ENCODE measurements around the gene KCNG2. TPM values are rescaled to one million over a fixed set of nuclear protein-coding genes. Genes with fewer than 3 reads are reported as not detected.
"Not testable (repeated sequence)": the region's sequence is repeated elsewhere in the genome, so short reads cannot be mapped to it uniquely, and the experiment has no call there.

The KCNG2 gene
- total RNA-seq, 1 donor from 2014 or later: 0.22 TPM

DNA sequence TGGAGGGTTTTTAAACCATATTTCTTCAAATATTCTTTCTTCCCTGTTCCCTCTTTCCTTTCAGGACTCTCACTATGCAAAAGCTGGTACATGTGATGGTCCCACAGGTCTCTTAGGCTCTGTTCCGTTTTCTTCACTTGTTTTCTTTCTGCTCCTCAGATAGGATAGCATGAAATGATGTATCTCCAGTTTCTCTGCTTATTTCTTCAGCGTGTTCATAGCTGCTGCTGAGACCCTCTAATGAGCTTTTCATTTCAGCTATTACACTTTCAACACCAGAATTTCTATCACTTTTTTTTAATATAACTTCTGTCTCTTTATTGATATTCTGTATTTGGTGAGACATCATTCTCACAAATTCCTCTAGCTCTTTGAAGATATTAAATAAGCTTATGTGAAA is 63.9 kb downstream of the KCNG2 start:
- no peak for DNase-seq (ENCODE audit: low spot score)
- no peak for ATAC-seq
- intact Hi-C loops (cut with DNase I): no loop called here

GRCh38 chr18:79862562-79862961 is 64.8 kb downstream of the KCNG2 start:
- intact Hi-C loops (cut with DNase I): no loop called here
- ATAC-seq (no peak), DNase-seq (ENCODE audit: low spot score) (no peak)

DNA sequence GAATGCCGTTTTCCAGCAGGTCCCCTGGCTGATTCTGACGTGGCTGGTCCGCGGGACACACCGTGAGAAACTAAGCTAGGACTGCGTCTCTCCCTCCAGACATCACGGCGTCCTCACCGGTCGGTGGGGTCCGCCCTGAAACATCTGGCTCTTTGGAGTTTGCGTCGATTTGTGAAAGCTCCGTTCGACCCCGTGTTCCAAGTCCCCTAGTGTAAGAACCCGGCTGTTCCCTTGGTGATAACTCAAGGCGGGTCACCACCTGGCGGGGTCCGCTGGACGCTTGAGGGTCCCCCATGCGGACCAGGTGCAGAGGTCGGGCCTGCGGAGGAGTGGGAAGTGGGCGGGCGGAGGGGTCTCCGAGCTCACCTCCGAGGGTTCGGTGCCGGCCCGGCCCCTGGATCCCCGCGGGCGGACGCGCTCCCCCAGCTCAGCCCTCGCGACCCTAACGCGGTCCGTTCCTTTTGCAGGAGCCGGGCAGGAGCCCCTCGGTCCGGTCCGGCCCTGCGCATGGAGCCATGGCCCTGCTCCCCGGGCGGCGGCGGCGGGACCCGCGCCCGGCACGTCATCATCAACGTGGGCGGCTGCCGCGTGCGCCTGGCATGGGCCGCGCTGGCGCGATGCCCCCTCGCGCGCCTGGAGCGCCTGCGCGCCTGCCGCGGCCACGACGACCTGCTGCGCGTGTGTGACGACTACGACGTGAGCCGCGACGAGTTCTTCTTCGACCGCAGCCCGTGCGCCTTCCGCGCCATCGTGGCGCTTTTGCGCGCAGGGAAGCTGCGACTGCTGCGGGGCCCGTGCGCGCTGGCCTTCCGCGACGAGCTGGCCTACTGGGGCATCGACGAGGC is 65.6 kb downstream of the KCNG2 start:
- no peak for ATAC-seq
- intact Hi-C loops (cut with DNase I): no loop called here

DNA sequence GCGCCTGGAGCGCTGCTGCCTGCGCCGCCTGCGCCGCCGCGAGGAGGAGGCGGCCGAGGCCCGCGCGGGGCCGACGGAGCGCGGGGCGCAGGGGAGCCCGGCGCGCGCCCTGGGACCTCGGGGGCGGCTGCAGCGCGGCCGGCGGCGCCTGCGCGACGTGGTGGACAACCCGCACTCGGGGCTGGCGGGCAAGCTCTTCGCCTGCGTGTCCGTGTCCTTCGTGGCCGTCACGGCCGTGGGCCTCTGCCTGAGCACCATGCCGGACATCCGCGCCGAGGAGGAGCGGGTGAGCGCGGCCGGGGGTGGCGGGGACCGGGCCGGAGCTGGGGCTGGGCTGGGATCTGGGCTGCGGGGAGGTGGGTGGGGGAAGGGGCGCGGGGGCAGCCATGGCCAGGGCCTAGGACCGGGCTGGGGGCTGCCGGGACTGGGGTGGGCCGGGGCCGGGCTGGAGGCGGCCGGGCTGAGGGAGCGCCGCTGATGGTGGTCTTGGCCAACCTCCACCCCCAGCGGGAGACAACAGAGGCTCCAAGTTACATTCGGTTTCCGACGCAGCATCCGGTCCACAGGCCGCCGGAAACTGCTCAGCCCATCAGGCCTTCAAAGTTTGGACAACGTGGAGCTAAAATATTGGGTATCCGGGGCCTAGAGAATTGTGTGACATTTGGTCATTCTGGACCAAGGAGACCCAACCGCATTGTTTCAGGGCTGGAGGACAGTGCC is 66.4 kb downstream of the KCNG2 start:
- ATAC-seq (no peak), DNase-seq (ENCODE audit: low spot score) (peak; percentile 43)
- intact Hi-C loops (cut with DNase I): no loop called here

More for the DNA sequence above, 65.6 kb downstream of the KCNG2 start:
- no peak for DNase-seq (ENCODE audit: low spot score)

DNA sequence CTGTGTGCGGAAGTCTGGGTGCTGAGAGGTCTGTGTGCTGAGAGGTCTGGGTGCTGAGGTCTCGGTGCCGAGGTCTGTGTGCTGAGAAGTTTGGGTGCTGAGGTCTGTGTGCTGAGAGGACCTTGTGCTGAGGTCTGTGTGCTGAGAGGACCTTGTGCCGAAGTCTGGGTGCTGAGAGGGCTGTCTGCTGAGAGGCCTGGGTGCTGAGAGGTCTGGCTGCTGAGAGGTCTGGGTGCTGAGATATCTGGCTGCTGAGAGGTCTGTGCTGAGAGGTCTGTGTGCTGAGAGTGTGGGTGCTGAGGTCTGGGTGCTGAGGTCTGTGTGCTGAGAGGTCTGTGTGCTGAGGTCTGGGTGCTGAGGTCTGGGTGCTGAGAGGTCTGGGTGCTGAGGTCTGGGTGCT is 67.2 kb downstream of the KCNG2 start:
- intact Hi-C loops (cut with DNase I); ATAC-seq: not testable (repeated sequence)
- peak; percentile 13 for DNase-seq (ENCODE audit: low spot score)

- ATAC-seq; intact Hi-C loops (cut with DNase I): not testable (repeated sequence)
- peak; percentile 3 for DNase-seq (ENCODE audit: low spot score)
Observed at GRCh38 chr18:79865951-79866350, 68.2 kb downstream of the KCNG2 start.

GRCh38 chr18:79866889-79867574 is 69.3 kb downstream of the KCNG2 start:
- ATAC-seq (no peak), DNase-seq (ENCODE audit: low spot score) (no peak)
- intact Hi-C loops (cut with DNase I): no loop called here

- intact Hi-C loops (cut with DNase I): no loop called here
- no peak for DNase-seq (ENCODE audit: low spot score)
- no peak for ATAC-seq
Observed at GRCh38 chr18:79867666-79868065, 69.9 kb downstream of the KCNG2 start.

GRCh38 chr18:79868168-79868784 is 70.5 kb downstream of the KCNG2 start:
- DNase-seq (ENCODE audit: low spot score): no peak
- intact Hi-C loops (cut with DNase I): no loop called here
- ATAC-seq: no peak

DNA sequence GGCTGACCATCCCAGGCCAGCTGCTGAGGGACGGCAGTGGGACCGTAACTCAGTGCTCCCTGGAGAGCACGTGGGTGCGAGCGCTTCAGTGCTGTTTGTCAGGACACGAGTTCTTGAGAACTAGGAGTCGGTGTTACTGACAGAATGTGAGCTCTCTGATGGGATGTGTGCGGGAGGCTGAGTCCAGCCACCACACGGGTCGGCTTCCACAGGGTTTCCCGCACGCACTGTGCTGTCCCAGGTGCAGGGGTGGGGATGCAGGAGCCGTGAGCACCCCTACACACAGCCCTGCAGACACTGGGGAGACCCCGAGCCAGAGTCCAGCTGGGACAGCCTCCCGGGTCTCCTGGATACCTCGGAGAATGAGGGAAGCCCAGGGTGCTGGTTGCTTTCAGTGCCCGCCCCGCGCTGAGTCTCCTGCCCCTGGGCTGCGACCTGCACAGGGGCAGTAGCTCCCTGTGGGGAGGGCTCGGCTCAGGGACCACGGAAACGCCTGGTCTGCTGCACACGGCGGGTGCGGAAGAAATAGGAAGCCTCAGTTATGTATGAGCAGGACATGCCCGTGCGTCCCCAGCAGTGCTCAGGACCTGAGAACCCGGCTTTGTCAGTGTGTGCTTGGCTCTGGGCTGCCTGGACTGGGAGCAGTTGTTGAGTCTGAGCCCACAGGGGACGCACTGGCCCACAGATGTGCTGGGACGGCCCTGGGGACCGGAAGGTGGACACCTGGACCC is 71.2 kb downstream of the KCNG2 start:
- ATAC-seq: no peak
- no peak for DNase-seq (ENCODE audit: low spot score)
- intact Hi-C loops (cut with DNase I): no loop called here

GRCh38 chr18:79869591-79870300 is 72.0 kb downstream of the KCNG2 start:
- ATAC-seq (no peak), DNase-seq (ENCODE audit: low spot score) (no peak)
- intact Hi-C loops (cut with DNase I): no loop called here

GRCh38 chr18:79870301-79871025 is 72.7 kb downstream of the KCNG2 start:
- no peak for ATAC-seq
- intact Hi-C loops (cut with DNase I): no loop called here
- no peak for DNase-seq (ENCODE audit: low spot score)

DNA sequence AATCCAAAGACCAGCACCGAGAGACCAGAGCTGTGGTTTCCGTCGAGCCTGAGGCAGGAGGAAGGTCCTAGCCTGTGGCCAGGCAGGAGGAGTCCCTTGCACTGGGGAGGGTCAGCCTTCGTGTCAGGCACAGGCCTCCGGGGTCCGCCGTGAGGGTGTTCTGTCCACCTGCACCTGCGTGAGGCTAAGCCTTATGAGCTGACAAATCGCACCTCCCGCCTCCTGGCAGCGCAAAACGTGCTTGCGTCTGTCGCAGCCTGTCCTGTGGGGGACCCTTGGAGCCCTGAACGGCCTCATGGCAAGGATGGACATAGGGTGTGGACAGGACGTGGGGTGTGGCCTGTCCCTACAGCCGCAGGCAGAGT is 73.3 kb downstream of the KCNG2 start:
- intact Hi-C loops (cut with DNase I): no loop called here
- ATAC-seq (no peak), DNase-seq (ENCODE audit: low spot score) (no peak)

DNA sequence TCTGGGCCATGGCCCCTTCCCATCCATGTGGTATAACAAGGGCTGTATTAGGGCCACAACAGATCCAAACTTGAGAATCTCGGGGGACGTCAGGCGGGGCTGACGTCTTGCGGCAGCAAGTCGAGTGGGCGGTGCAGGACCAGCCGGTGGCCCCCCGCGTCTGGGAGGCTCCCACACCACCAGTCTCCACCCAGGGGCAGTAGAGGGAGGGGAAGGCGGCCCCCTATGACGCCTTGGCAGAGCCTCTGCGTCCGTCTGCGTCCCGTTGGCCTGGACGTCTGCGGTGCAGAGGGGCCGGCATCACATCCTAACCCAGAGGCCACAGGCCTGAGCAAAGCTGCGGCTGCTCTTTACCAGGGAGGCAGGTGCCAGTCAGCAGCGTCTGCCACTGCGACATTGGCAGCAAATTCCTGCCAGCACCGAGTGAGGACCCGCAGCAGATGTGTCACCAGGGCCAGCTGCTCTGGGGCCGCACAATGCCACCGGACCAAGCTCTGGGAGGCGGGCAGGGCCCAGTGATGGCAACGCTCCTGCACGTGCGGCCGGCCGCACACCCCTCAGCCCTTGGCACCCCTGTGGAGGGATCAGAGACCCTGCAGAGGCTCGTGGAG is 73.8 kb downstream of the KCNG2 start:
- ATAC-seq: no peak
- intact Hi-C loops (cut with DNase I): no loop called here
- no peak for DNase-seq (ENCODE audit: low spot score)

DNA sequence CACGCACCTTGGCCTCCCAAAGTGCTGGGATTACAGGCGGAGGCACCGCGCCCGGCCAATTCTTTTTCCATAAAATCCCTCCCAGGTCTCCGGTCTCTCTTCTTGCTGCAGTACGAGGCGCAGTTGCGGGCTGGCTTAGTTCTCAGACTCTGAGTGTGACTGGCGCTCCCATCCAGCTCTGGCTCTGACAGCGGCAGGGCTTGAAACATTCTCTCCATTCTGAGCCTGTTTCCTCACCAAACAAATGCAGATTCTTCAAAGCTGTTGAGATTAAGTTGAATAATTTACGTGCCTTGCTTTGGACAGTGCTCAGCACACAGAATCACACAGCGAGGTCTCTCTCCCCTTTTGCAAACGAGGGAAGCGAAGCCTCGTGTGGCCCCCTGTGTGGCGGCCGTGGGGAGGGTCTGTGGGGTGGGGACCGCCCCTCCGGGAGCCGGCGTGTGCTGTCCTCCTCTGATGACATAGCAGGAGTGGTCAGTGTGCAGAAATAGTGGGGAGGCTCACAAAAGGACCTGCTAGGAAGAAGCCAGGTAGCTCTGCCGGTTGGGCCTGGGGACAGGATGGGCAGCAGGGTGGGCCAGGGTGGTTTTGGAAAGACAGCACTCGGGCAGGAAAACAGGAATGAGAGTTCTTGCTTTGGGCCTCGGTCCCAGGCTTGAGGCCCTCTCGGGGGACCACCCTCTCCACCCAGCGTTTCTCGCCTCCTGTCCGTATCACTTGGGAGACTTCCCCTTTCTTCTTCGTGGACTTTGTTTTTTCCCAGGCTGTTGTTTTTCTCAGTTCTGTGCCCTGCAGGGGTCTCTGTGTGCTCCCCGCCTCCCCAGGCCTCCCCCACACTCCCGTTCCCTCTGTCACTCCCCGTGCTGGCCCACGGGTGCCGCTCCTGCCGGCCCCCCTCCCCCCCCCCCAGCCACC is 75.0 kb downstream of the KCNG2 start:
- ATAC-seq (no peak), DNase-seq (ENCODE audit: low spot score) (no peak)
- intact Hi-C loops (cut with DNase I): no loop called here

DNA sequence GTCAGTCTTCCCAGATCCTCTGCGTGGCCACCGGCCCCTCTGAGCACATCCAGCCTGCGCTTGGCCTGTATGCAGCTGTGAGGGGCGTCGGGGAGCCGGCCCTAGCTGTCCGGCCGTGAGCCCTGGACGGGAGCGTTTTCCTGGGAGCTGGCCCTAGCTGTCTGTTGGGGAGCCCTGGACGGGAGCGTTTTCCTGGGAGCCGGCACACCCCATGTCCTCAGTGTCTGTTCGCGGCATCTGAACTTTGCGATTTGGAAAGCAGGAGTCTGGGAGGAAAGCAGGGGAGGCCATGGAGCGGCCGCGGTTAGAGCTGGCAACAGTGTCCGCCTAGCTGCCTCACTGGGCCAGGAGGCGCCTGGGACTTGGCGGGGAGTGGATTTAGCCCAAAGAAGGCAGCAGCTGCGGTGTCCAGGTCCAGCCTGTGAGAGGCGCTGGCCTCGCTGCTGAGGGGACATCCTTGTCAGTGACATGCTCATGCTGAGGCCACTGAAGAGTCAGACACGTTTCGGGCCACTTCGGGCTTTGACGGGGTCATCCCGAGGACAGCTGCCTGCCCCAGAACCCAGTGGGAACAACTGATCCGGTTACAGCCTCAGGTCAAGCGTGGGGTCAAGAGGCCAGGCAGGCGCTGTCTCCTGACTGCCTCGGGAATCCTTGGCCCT is 75.8 kb downstream of the KCNG2 start:
- ATAC-seq: peak; percentile 72
- intact Hi-C loops (cut with DNase I): no loop called here
- peak; percentile 61 for DNase-seq (ENCODE audit: low spot score)

Measured in sciatic nerve (tissue), 2 donors.